Body of pancreas (tissue), 4 donors: Measurements from ENCODE around the gene RIN3. TPM values are rescaled to one million over a fixed set of nuclear protein-coding genes. Genes with fewer than 3 reads are reported as not detected.

ENCODE experiments used
- ATAC-seq: fragments of 150-250 bp; one replicate; pipeline ENCODE4 v1.9.1; 2016
- DNase-seq, 4 donors: peaks; one replicate each; pipeline ENCODE4 v3.0.0-alpha.2; 2019
- H3K27ac ChIP-seq, 4 donors: fragments of 200-600 bp; sonication (generic); 1 replicate in 3 of 4; 2 replicates in 1 of 4; pipeline versions ENCODE4 v1.5.1 to v1.6.1; 2016 to 2019; ENCODE audit warnings: mild to moderate bottlenecking in 1 of 4, mixed read lengths in 1 of 4, moderate library complexity in 1 of 4
- H3K27me3 ChIP-seq, 2 donors: fragments of 200-600 bp; sonication (generic); one replicate each; pipeline ENCODE4 v1.6.0; 2016; ENCODE audit warnings: mild to moderate bottlenecking in 1 of 2
- H3K36me3 ChIP-seq, 2 donors: fragments of 200-600 bp; sonication (generic); replicated peaks in 1 of 2; 2 replicates each; pipeline ENCODE4 v1.5.1; 2016; ENCODE audit warnings: low read depth in 2 of 2; ENCODE audit not compliant: insufficient read depth in 1 of 2
- H3K4me1 ChIP-seq: fragments of 200-600 bp; sonication (generic); one replicate; pipeline ENCODE4 v1.6.0; 2016
- H3K4me3 ChIP-seq, 2 donors: fragments of 200-600 bp; sonication (generic); 1 replicate in 1 of 2; 2 replicates in 1 of 2; pipeline ENCODE4 v1.5.1; 2016 to 2019
- H3K9me3 ChIP-seq, 3 donors: fragments of 200-600 bp; sonication (generic); 1 replicate in 2 of 3; 2 replicates in 1 of 3; pipeline ENCODE4 v1.5.1; 2016
- CTCF ChIP-seq, 7 experiments: fragments of 450-650 bp in 4 of 7; fragments of 200-600 bp in 3 of 7; sonication (generic) in 3 of 7; IDR thresholded peaks; one replicate each; pipeline ENCODE4 v1.5.1; 2016 to 2019; ENCODE audit warnings: antibody characterized with exemption in 7 of 7
- POLR2A ChIP-seq, 3 donors: fragments of 450-650 bp; IDR thresholded peaks; one replicate each; pipeline ENCODE4 v1.6.1; 2016; ENCODE audit warnings: antibody characterized with exemption in 3 of 3, mild to moderate bottlenecking in 2 of 3
- WGBS, 2 donors: methylation state at CpG; one replicate each; pipeline ENCODE4 v1.1.5; 2017; 5-methylcytosine and 5-hydroxymethylcytosine counted together
- intact Hi-C: fragments of 100-400 bp; cut with DNase I; formaldehyde crosslinking; loops from one replicate; pipeline ENCODE4 v1.15.1; 2023
- total RNA-seq, 2 donors: library from RNA; depleted of rRNA; stranded (reverse); fragments of >200 nt; gene quantifications; one replicate each; pipeline ENCODE4 v1.1.0, GENCODE V29; 2016

Gene RIN3
- total RNA-seq, 2 donors from 2014 or later, result 2.6 to 3.3 TPM

- DNase-seq (no peak), ATAC-seq (no peak)
- no peaks in the 10 kb centered on the region for H3K9me3 ChIP-seq
- TF ChIP-seq POLR2A (IDR thresholded peaks at IDR 0.05) (no peak), CTCF (IDR thresholded peaks at IDR 0.05) (no peak)
- peaks cover 23% of the 10 kb centered on the region for H3K4me1 ChIP-seq
- H3K27me3 ChIP-seq, result no peaks in the 10 kb centered on the region
- intact Hi-C loops, result no loop called here
- no peaks in the 10 kb centered on the region for H3K36me3 ChIP-seq
- no peak overlapping the region for H3K4me3 ChIP-seq
- H3K27ac ChIP-seq, result no peak overlapping the region
- 73 to 78% methylated on average over 5 of the region's 5 CpGs for WGBS, 2 donors
These were observed 181.2 kb downstream of the RIN3 start for GRCh38 chr14:92694807-92695206.

GRCh38 chr14:92695562-92695961 is 182.0 kb downstream of the RIN3 start:
- H3K4me1 ChIP-seq, result peaks cover 16% of the 10 kb centered on the region
- no peaks in the 10 kb centered on the region for H3K9me3 ChIP-seq
- H3K36me3 ChIP-seq, result no peaks in the 10 kb centered on the region
- WGBS, 2 donors, result 70 to 84% methylated on average over 1 of the region's 1 CpG
- H3K4me3 ChIP-seq, result no peak overlapping the region
- no peaks in the 10 kb centered on the region for H3K27me3 ChIP-seq
- no peak overlapping the region for H3K27ac ChIP-seq
- intact Hi-C loops, result no loop called here
- ATAC-seq, result no peak
- DNase-seq, result no peak
- TF ChIP-seq POLR2A (IDR thresholded peaks at IDR 0.05), result no peak
- no peak for TF ChIP-seq CTCF (IDR thresholded peaks at IDR 0.05)

GRCh38 chr14:92696366-92696765 is 182.8 kb downstream of the RIN3 start:
- ATAC-seq, result no peak
- no peak for DNase-seq
- Histone ChIP-seq H3K27me3 (no peaks in the 10 kb centered on the region), H3K4me1 (peaks cover 16% of the 10 kb centered on the region), H3K36me3 (no peaks in the 10 kb centered on the region), H3K4me3 (no peak overlapping the region), H3K27ac (no peak overlapping the region), H3K9me3 (no peaks in the 10 kb centered on the region)
- intact Hi-C loops, result no loop called here
- TF ChIP-seq POLR2A (IDR thresholded peaks at IDR 0.05), result no peak
- no peak for TF ChIP-seq CTCF (IDR thresholded peaks at IDR 0.05)
- 62 to 83% methylated on average over 4 of the region's 4 CpGs for WGBS, 2 donors

- Histone ChIP-seq H3K36me3 (no peaks in the 10 kb centered on the region), H3K4me3 (no peak overlapping the region), H3K9me3 (no peaks in the 10 kb centered on the region), H3K4me1 (peaks cover under 1% of the 10 kb centered on the region), H3K27ac (no peak overlapping the region), H3K27me3 (no peaks in the 10 kb centered on the region)
- DNase-seq (no peak), ATAC-seq (no peak)
- intact Hi-C loops, result no loop called here
- TF ChIP-seq POLR2A (IDR thresholded peaks at IDR 0.05) (no peak), CTCF (IDR thresholded peaks at IDR 0.05) (no peak)
These were observed 184.8 kb downstream of the RIN3 start for GRCh38 chr14:92698393-92698792.

- H3K27ac ChIP-seq, result no peak overlapping the region
- no peaks in the 10 kb centered on the region for H3K4me1 ChIP-seq
- DNase-seq (no peak), ATAC-seq (no peak)
- H3K27me3 ChIP-seq, result no peaks in the 10 kb centered on the region
- intact Hi-C loops, result no loop called here
- 85 to 87% methylated on average over 10 of the region's 10 CpGs for WGBS, 2 donors
- peaks cover 0 to 3% of the 10 kb centered on the region in 2 donors for H3K36me3 ChIP-seq
- H3K9me3 ChIP-seq, result no peaks in the 10 kb centered on the region
- no peak overlapping the region for H3K4me3 ChIP-seq
- TF ChIP-seq POLR2A (IDR thresholded peaks at IDR 0.05) (no peak), CTCF (IDR thresholded peaks at IDR 0.05) (no peak)
These were observed 188.2 kb downstream of the RIN3 start for GRCh38 chr14:92701826-92702225.
